Gastrocnemius medialis (tissue), 4 donors: Measurements from ENCODE around the gene SHROOM3.

Source experiments
- POLR2A ChIP-seq, 2 donors: fragments of 450-650 bp; IDR thresholded peaks; one replicate each; pipeline ENCODE4 v1.6.1; 2017; ENCODE audit warnings: antibody characterized with exemption in 2 of 2, mild to moderate bottlenecking in 2 of 2, moderate library complexity in 2 of 2
- TF ChIP-seq, protein P1 (sequence below), 5 experiments: fragments of 450-650 bp in 3 of 5; fragments of 200-600 bp in 2 of 5; sonication (generic) in 2 of 5; IDR thresholded peaks in 4 of 5; conservative IDR thresholded peaks in 1 of 5; 1 replicate in 4 of 5; 2 replicates in 1 of 5; pipeline ENCODE4 v1.5.1; 2016 to 2019; ENCODE audit warnings: antibody characterized with exemption in 5 of 5, mild to moderate bottlenecking in 3 of 5, moderate library complexity in 3 of 5

DNA sequence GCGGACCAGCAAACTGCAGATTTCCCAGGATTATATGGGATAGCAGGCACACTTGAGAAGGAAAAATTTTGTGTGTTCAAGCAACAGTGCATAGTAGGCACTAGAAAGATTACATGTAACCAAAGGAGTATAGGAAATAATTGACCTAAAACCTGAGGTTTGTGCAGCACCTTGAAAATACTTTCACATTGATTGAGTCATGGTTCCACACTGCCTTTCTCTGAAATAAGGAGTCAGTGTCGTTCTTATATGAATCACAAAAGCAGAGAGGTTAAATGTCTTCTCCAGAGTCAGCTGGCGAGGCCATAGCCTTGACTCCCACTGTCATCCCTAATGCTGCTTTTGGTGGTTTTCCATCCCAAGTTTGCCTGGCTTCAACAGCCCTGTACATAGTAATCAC is 324.0 kb downstream of the SHROOM3 start:
- no peak for TF ChIP-seq POLR2A (IDR thresholded peaks at IDR 0.05)
- TF ChIP-seq, protein P1, sequence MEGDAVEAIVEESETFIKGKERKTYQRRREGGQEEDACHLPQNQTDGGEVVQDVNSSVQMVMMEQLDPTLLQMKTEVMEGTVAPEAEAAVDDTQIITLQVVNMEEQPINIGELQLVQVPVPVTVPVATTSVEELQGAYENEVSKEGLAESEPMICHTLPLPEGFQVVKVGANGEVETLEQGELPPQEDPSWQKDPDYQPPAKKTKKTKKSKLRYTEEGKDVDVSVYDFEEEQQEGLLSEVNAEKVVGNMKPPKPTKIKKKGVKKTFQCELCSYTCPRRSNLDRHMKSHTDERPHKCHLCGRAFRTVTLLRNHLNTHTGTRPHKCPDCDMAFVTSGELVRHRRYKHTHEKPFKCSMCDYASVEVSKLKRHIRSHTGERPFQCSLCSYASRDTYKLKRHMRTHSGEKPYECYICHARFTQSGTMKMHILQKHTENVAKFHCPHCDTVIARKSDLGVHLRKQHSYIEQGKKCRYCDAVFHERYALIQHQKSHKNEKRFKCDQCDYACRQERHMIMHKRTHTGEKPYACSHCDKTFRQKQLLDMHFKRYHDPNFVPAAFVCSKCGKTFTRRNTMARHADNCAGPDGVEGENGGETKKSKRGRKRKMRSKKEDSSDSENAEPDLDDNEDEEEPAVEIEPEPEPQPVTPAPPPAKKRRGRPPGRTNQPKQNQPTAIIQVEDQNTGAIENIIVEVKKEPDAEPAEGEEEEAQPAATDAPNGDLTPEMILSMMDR (IDR thresholded peaks at IDR 0.05 in 4 of 5, conservative IDR thresholded peaks at IDR 0.05 in 1 of 5): no peak
